H1 (cell line): ENCODE measurements around the gene PTTG2. TPM values are rescaled to one million over a fixed set of nuclear protein-coding genes. Genes with fewer than 3 reads are reported as not detected.

ENCODE experiments used
- CTCF ChIA-PET: fragments of 300-600 bp; sonication (Branson Sonifier 250); formaldehyde crosslinking; loops from one replicate; lab custom pipeline; 2021; ENCODE audit not compliant: partially characterized antibody; lab: Charles Lee
- POLR2A ChIA-PET: fragments of 300-600 bp; sonication (Branson Sonifier 250); formaldehyde crosslinking; loops from one replicate; lab custom pipeline; 2021; ENCODE audit warnings: inconsistent platforms; ENCODE audit not compliant: partially characterized antibody; lab: Charles Lee
- DNase-seq, 2 experiments: peaks; one replicate each; pipeline versions ENCODE4 v3.0.0 to v3.0.0-alpha.2; 2010 to 2022; ENCODE audit warnings: low spot score in 2 of 2, low read depth in 1 of 2, mixed read lengths in 1 of 2
- FAIRE-seq: peaks from 2 replicates; lab custom pipeline; 2011; peaks lifted over from hg19 to GRCh38; lab: Jason Lieb, UNC
- H2AFZ ChIP-seq: 2 replicates; pipeline ENCODE4 v1.8.1; 2012; ENCODE audit warnings: low read length, inconsistent platforms
- H2AK5ac ChIP-seq: 2 replicates; pipeline ENCODE4 v1.6.1; 2013; ENCODE audit warnings: low read depth, low read length
- H2BK120ac ChIP-seq: replicated peaks from 2 replicates; pipeline ENCODE3; 2013; ENCODE audit warnings: low read depth, low read length, inconsistent platforms
- H2BK12ac ChIP-seq: 2 replicates; pipeline ENCODE4 v1.6.1; 2013; ENCODE audit warnings: low read depth, low read length
- H2BK15ac ChIP-seq: 2 replicates; pipeline ENCODE4 v1.6.1; 2013; ENCODE audit warnings: low read length
- H2BK20ac ChIP-seq: 2 replicates; pipeline ENCODE4 v1.6.1; 2013; ENCODE audit warnings: low read length
- H2BK5ac ChIP-seq: 2 replicates; pipeline ENCODE4 v1.6.1; 2013; ENCODE audit warnings: low read depth, low read length
- H3K14ac ChIP-seq: 2 replicates; pipeline ENCODE4 v1.6.1; 2013; ENCODE audit warnings: inconsistent platforms; ENCODE audit not compliant: insufficient read length
- H3K18ac ChIP-seq: 2 replicates; pipeline ENCODE4 v1.6.1; 2013; ENCODE audit warnings: low read length; ENCODE audit errors: extremely low read depth
- H3K23ac ChIP-seq: 2 replicates; pipeline ENCODE4 v1.6.1; 2013; ENCODE audit warnings: inconsistent platforms; ENCODE audit not compliant: insufficient read length
- H3K23me2 ChIP-seq: 2 replicates; pipeline ENCODE4 v1.6.1; 2013; ENCODE audit warnings: low read depth, low read length
- H3K27ac ChIP-seq: 2 replicates; pipeline ENCODE4 v1.6.1; 2011; ENCODE audit warnings: low read depth, low read length, inconsistent platforms
- H3K27me3 ChIP-seq, 4 experiments: replicated peaks in 1 of 4; 1 replicate in 1 of 4; 2 replicates in 3 of 4; pipeline versions ENCODE4 v1.6.1 to v1.8.1; 2011 to 2013; ENCODE audit warnings: low read length in 3 of 4, mild to moderate bottlenecking in 3 of 4, inconsistent platforms in 2 of 4, mixed read lengths in 2 of 4, moderate library complexity in 1 of 4; ENCODE audit not compliant: control insufficient read depth in 3 of 4, insufficient read depth in 3 of 4; ENCODE audit errors: extremely low read depth in 1 of 4
- H3K36me3 ChIP-seq, 4 experiments: 2 replicates each; pipeline versions ENCODE4 v1.6.1 to v1.8.1; 2011 to 2013; ENCODE audit warnings: mild to moderate bottlenecking in 4 of 4, low read length in 3 of 4, moderate library complexity in 2 of 4, control low read depth in 1 of 4, inconsistent platforms in 1 of 4; ENCODE audit not compliant: insufficient read depth in 4 of 4, control insufficient read depth in 2 of 4
- H3K4ac ChIP-seq: replicated peaks from 2 replicates; pipeline ENCODE3; 2013; ENCODE audit warnings: low read length, low read depth, mixed read lengths, inconsistent platforms; ENCODE audit not compliant: insufficient read length
- H3K4me1 ChIP-seq, 4 experiments: replicated peaks in 1 of 4; 1 replicate in 1 of 4; 2 replicates in 3 of 4; pipeline versions ENCODE4 v1.6.1 to v1.8.1; 2011 to 2013; ENCODE audit warnings: low read length in 3 of 4, inconsistent platforms in 2 of 4, mixed read lengths in 1 of 4; ENCODE audit not compliant: insufficient read depth in 4 of 4, control insufficient read depth in 3 of 4
- H3K4me2 ChIP-seq, 2 experiments: 2 replicates each; pipeline versions ENCODE4 v1.6.1 to v1.8.1; 2011 to 2013; ENCODE audit warnings: low read depth in 2 of 2, low read length in 2 of 2, control low read depth in 1 of 2, inconsistent platforms in 1 of 2, mild to moderate bottlenecking in 1 of 2; ENCODE audit not compliant: insufficient read depth in 1 of 2
- H3K4me3 ChIP-seq, 4 experiments: fragments of 200-600, 300-600 bp in 1 of 4; sonication (generic), shearing (Covaris generic), sonication (Bioruptor Twin) in 1 of 4; 2 replicates each; pipeline versions ENCODE4 v1.5.1 to v1.8.1; 2011 to 2016; ENCODE audit warnings: low read length in 4 of 4, low read depth in 3 of 4, control low read depth in 2 of 4, inconsistent platforms in 2 of 4, mild to moderate bottlenecking in 2 of 4, mixed read lengths in 1 of 4, moderate library complexity in 1 of 4; ENCODE audit not compliant: insufficient read depth in 2 of 4; ENCODE audit errors: extremely low read depth in 1 of 4
- H3K56ac ChIP-seq: replicated peaks from 2 replicates; pipeline ENCODE3; 2013; ENCODE audit warnings: low read depth, mild to moderate bottlenecking, mixed read lengths, low read length, inconsistent platforms; ENCODE audit not compliant: insufficient read length
- H3K79me1 ChIP-seq: 2 replicates; pipeline ENCODE4 v1.6.1; 2013; ENCODE audit warnings: low read depth, low read length, control low read depth
- H3K79me2 ChIP-seq, 2 experiments: 2 replicates each; pipeline versions ENCODE4 v1.6.1 to v1.8.1; 2012 to 2013; ENCODE audit warnings: low read length in 2 of 2, mild to moderate bottlenecking in 2 of 2, inconsistent platforms in 1 of 2; ENCODE audit not compliant: insufficient read depth in 2 of 2, control insufficient read depth in 1 of 2
- H3K9ac ChIP-seq, 4 experiments: replicated peaks in 1 of 4; 1 replicate in 1 of 4; 2 replicates in 3 of 4; pipeline versions ENCODE4 v1.6.1 to v1.8.1; 2011 to 2013; ENCODE audit warnings: low read depth in 3 of 4, low read length in 3 of 4, control low read depth in 2 of 4, mild to moderate bottlenecking in 2 of 4, moderate library complexity in 2 of 4, inconsistent platforms in 1 of 4; ENCODE audit errors: extremely low read depth in 1 of 4
- H3K9me3 ChIP-seq, 2 experiments: 2 replicates each; pipeline versions ENCODE4 v1.6.1 to v1.8.1; 2012 to 2013; ENCODE audit warnings: mild to moderate bottlenecking in 2 of 2, moderate library complexity in 2 of 2, control low read depth in 1 of 2, inconsistent platforms in 1 of 2, low read depth in 1 of 2, low read length in 1 of 2, mixed read lengths in 1 of 2; ENCODE audit not compliant: insufficient read depth in 2 of 2
- H4K20me1 ChIP-seq, 2 experiments: replicated peaks in 1 of 2; 2 replicates each; pipeline versions ENCODE3 to v1.8.1; 2011 to 2013; ENCODE audit warnings: inconsistent platforms in 2 of 2, low read length in 2 of 2, mild to moderate bottlenecking in 1 of 2; ENCODE audit not compliant: insufficient read depth in 2 of 2, control insufficient read depth in 1 of 2
- H4K5ac ChIP-seq: 2 replicates; pipeline ENCODE4 v1.6.1; 2013; ENCODE audit warnings: low read length, low read depth, mixed read lengths, inconsistent platforms; ENCODE audit not compliant: insufficient read length
- H4K8ac ChIP-seq: 2 replicates; pipeline ENCODE4 v1.8.0; 2013; ENCODE audit warnings: mild to moderate bottlenecking, moderate library complexity, low read length, inconsistent platforms; ENCODE audit not compliant: insufficient read depth; ENCODE audit errors: extremely low read depth
- H4K91ac ChIP-seq: replicated peaks from 2 replicates; pipeline ENCODE3; 2013; ENCODE audit warnings: low read length, mixed read lengths, inconsistent platforms; ENCODE audit not compliant: insufficient read length
- CHD1 ChIP-seq: IDR thresholded peaks from 2 replicates; pipeline ENCODE4 v1.6.1; 2012; ENCODE audit warnings: low read depth, low read length, improper control_type of control experiment
- GTF2F1 ChIP-seq: IDR thresholded peaks from 2 replicates; pipeline ENCODE4 v1.6.1; 2012; ENCODE audit warnings: low read depth, low read length, improper control_type of control experiment, borderline replicate concordance
- JUND ChIP-seq: IDR thresholded peaks from 2 replicates; pipeline ENCODE4 v1.6.1; 2011; ENCODE audit warnings: mild to moderate bottlenecking, improper control_type of control experiment, low read length
- RNF2 ChIP-seq: fragments of 200-900, 300-1000 bp; sonication (generic); IDR thresholded peaks from 2 replicates; pipeline ENCODE4 v1.7.1; 2016; ENCODE audit warnings: borderline replicate concordance, low read depth, mild to moderate bottlenecking, antibody characterized with exemption, low read length; ENCODE audit not compliant: poor library complexity, severe bottlenecking; ENCODE audit errors: missing control alignments
- SIN3A ChIP-seq, 2 experiments: IDR thresholded peaks in 1 of 2; conservative IDR thresholded peaks in 1 of 2; 2 replicates each; pipeline ENCODE4 v1.6.1; 2011 to 2012; ENCODE audit warnings: low read length in 2 of 2, improper control_type of control experiment in 1 of 2, low read depth in 1 of 2, mild to moderate bottlenecking in 1 of 2
- SP1 ChIP-seq: IDR thresholded peaks from 2 replicates; pipeline ENCODE4 v1.6.1; 2011; ENCODE audit warnings: low read depth, low read length
- WGBS, 2 experiments: shearing (Covaris generic) in 1 of 2; methylation state at CpG; one replicate each; pipeline versions ENCODE4 v1.1.6 to v1.1.7; 2013 to 2015; ENCODE audit warnings: low lambda C conversion rate in 2 of 2, mixed read lengths in 2 of 2, inconsistent platforms in 1 of 2, low coverage in 1 of 2, missing lambda C conversion rate in 1 of 2; ENCODE audit not compliant: insufficient replicate concordance in 2 of 2, insufficient coverage in 1 of 2, insufficient read length in 1 of 2; ENCODE audit errors: extremely low coverage in 1 of 2, missing lambda C conversion rate in 1 of 2; 5-methylcytosine and 5-hydroxymethylcytosine counted together
- polyA plus RNA-seq, 7 experiments: library from polyadenylated mRNA; depleted of rRNA in 3 of 7; stranded (reverse) in 5 of 7; unstranded in 2 of 7; fragments of >200 nt in 5 of 7; fragments of 200-250 nt in 2 of 7; gene quantifications; 1 replicate in 5 of 7; 2 replicates in 1 of 7; 4 replicates in 1 of 7; pipeline versions ENCODE4 v1.2.1 to v1.2.3, GENCODE V29; 2011 to 2013; ENCODE audit warnings: missing spikeins in 2 of 7, mixed read lengths in 2 of 7
- total RNA-seq: library from RNA; stranded (reverse); fragmentation: NEBNext Ultra II Directional; extraction: Animal tissue kit (Norgen Biotek cat#: 25700); gene quantifications from 2 replicates; pipeline ENCODE4 v1.2.1, GENCODE V29; 2021

PTTG2 gene
- total and polyA plus RNA-seq, 2 of the 8 experiments (the other 6 are each of a cell fraction or from before 2014, with no cell fraction given) = not detected

GRCh38 chr4:37922328-37922727 lies 37.9 kb upstream of the PTTG2 start:
- H3K4me2 ChIP-seq = no peak overlapping the region
- no peak overlapping the region for H2BK12ac ChIP-seq
- no peak for DNase-seq
- H3K23ac ChIP-seq = no peak overlapping the region
- no peak overlapping the region for H3K4ac ChIP-seq
- H3K27me3 ChIP-seq = no peaks in the 10 kb centered on the region
- no peak overlapping the region for H2BK15ac ChIP-seq
- no peaks in the 10 kb centered on the region for H3K79me2 ChIP-seq
- no peak overlapping the region for H2BK120ac ChIP-seq
- H3K18ac ChIP-seq = no peak overlapping the region
- H2BK5ac ChIP-seq = no peak overlapping the region
- no peak overlapping the region for H3K14ac ChIP-seq
- no peak overlapping the region for H3K4me3 ChIP-seq
- H4K5ac ChIP-seq = no peak overlapping the region
- no peaks in the 10 kb centered on the region for H3K36me3 ChIP-seq
- no peak overlapping the region for H3K9ac ChIP-seq
- 84% methylated on average over 4 of the region's 4 CpGs; no CpG with 5 or more reads in 1 of the 2 experiments for WGBS, 2 experiments
- no peaks in the 10 kb centered on the region for H3K79me1 ChIP-seq
- no peak overlapping the region for H3K27ac ChIP-seq
- H2AFZ ChIP-seq = no peak overlapping the region
- H4K8ac ChIP-seq = no peak overlapping the region
- POLR2A ChIA-PET = no interaction called here
- peaks cover 0 to 3% (median 0%) of the 10 kb centered on the region in 4 experiments; a peak in 1 of 7 replicates for H3K4me1 ChIP-seq
- H4K91ac ChIP-seq = no peak overlapping the region
- no peaks in the 10 kb centered on the region for H4K20me1 ChIP-seq
- no peaks in the 10 kb centered on the region for H3K23me2 ChIP-seq
- no peak overlapping the region for H3K56ac ChIP-seq
- H3K9me3 ChIP-seq = no peaks in the 10 kb centered on the region; a peak in 1 of 4 replicates
- CTCF ChIA-PET = interaction anchor here (0.6 to 1.1 kb wide), 5 partner anchors 24 to 346 kb away, joined by 3 to 4 read pairs (median 3); no protein-coding TSS in a partner anchor
- H2AK5ac ChIP-seq = no peak overlapping the region
- FAIRE-seq = no peak
- H2BK20ac ChIP-seq = no peak overlapping the region
- no peak for TF ChIP-seq JUND
- no peak for TF ChIP-seq SP1
- TF ChIP-seq GTF2F1 = no peak
- no peak for TF ChIP-seq RNF2
- TF ChIP-seq SIN3A (conservative IDR thresholded peaks at IDR 0.05 in 1 of 2, IDR thresholded peaks at IDR 0.05 in 1 of 2; ENCODE audit: low read depth in 1 of 2, low read length in 2 of 2) = no peak
- TF ChIP-seq CHD1 = no peak
